ENCODE data around the gene MRPL40.

DNA sequence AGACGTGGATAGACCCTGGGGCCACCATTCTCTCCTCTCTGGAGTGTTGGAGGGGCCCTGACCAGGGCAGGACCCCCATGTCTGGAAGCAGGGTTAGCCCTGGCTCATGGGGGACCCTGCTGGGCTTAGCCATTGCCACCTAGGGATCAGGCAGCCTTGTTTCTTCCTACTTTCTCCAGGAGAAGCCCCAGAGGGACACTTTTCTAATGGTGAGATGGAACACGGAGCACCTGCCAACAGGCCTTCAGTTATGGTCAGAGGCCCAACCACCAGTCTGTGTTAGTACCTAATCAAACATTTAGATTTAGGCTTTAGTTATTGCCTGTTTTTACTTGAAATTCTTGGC, 17.1 kb downstream of the MRPL40 start:
- TF ChIP-seq, protein P1, sequence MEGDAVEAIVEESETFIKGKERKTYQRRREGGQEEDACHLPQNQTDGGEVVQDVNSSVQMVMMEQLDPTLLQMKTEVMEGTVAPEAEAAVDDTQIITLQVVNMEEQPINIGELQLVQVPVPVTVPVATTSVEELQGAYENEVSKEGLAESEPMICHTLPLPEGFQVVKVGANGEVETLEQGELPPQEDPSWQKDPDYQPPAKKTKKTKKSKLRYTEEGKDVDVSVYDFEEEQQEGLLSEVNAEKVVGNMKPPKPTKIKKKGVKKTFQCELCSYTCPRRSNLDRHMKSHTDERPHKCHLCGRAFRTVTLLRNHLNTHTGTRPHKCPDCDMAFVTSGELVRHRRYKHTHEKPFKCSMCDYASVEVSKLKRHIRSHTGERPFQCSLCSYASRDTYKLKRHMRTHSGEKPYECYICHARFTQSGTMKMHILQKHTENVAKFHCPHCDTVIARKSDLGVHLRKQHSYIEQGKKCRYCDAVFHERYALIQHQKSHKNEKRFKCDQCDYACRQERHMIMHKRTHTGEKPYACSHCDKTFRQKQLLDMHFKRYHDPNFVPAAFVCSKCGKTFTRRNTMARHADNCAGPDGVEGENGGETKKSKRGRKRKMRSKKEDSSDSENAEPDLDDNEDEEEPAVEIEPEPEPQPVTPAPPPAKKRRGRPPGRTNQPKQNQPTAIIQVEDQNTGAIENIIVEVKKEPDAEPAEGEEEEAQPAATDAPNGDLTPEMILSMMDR (IDR thresholded peaks at IDR 0.05 in 2 of 3, conservative IDR thresholded peaks at IDR 0.05 in 1 of 3; ENCODE audit: borderline replicate concordance in 1 of 3, insufficient read depth in 1 of 3, low read depth in 2 of 3, low read length in 2 of 3) = no peak
- TF ChIP-seq, protein P2, sequence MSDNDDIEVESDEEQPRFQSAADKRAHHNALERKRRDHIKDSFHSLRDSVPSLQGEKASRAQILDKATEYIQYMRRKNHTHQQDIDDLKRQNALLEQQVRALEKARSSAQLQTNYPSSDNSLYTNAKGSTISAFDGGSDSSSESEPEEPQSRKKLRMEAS (IDR thresholded peaks at IDR 0.05) = no peak
- TF ChIP-seq, protein P3, sequence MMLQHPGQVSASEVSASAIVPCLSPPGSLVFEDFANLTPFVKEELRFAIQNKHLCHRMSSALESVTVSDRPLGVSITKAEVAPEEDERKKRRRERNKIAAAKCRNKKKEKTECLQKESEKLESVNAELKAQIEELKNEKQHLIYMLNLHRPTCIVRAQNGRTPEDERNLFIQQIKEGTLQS (IDR thresholded peaks at IDR 0.05) = no peak
- TF ChIP-seq EZH2 (IDR thresholded peaks at IDR 0.05) = no peak
- TF ChIP-seq SP1 (IDR thresholded peaks at IDR 0.05; ENCODE audit: low read depth) = no peak
- TF ChIP-seq YY1 (IDR thresholded peaks at IDR 0.05; ENCODE audit: extremely low read depth, insufficient replicate concordance, low read depth, low read length) = no peak
- TF ChIP-seq POLR2AphosphoS5 (IDR thresholded peaks at IDR 0.05; ENCODE audit: low read depth, low read length) = no peak
- TF ChIP-seq FOSL1 (IDR thresholded peaks at IDR 0.05; ENCODE audit: low read depth) = no peak
- TF ChIP-seq, protein P4, sequence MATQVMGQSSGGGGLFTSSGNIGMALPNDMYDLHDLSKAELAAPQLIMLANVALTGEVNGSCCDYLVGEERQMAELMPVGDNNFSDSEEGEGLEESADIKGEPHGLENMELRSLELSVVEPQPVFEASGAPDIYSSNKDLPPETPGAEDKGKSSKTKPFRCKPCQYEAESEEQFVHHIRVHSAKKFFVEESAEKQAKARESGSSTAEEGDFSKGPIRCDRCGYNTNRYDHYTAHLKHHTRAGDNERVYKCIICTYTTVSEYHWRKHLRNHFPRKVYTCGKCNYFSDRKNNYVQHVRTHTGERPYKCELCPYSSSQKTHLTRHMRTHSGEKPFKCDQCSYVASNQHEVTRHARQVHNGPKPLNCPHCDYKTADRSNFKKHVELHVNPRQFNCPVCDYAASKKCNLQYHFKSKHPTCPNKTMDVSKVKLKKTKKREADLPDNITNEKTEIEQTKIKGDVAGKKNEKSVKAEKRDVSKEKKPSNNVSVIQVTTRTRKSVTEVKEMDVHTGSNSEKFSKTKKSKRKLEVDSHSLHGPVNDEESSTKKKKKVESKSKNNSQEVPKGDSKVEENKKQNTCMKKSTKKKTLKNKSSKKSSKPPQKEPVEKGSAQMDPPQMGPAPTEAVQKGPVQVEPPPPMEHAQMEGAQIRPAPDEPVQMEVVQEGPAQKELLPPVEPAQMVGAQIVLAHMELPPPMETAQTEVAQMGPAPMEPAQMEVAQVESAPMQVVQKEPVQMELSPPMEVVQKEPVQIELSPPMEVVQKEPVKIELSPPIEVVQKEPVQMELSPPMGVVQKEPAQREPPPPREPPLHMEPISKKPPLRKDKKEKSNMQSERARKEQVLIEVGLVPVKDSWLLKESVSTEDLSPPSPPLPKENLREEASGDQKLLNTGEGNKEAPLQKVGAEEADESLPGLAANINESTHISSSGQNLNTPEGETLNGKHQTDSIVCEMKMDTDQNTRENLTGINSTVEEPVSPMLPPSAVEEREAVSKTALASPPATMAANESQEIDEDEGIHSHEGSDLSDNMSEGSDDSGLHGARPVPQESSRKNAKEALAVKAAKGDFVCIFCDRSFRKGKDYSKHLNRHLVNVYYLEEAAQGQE (IDR thresholded peaks at IDR 0.05; ENCODE audit: low read depth) = no peak
- TF ChIP-seq ELF1 (IDR thresholded peaks at IDR 0.05; ENCODE audit: borderline replicate concordance, low read depth) = no peak
- no peak for TF ChIP-seq POLR2A (IDR thresholded peaks at IDR 0.05; ENCODE audit: borderline replicate concordance, extremely low read depth, insufficient read depth, insufficient read length)
- TF ChIP-seq, protein P5, sequence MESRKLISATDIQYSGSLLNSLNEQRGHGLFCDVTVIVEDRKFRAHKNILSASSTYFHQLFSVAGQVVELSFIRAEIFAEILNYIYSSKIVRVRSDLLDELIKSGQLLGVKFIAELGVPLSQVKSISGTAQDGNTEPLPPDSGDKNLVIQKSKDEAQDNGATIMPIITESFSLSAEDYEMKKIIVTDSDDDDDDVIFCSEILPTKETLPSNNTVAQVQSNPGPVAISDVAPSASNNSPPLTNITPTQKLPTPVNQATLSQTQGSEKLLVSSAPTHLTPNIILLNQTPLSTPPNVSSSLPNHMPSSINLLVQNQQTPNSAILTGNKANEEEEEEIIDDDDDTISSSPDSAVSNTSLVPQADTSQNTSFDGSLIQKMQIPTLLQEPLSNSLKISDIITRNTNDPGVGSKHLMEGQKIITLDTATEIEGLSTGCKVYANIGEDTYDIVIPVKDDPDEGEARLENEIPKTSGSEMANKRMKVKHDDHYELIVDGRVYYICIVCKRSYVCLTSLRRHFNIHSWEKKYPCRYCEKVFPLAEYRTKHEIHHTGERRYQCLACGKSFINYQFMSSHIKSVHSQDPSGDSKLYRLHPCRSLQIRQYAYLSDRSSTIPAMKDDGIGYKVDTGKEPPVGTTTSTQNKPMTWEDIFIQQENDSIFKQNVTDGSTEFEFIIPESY (IDR thresholded peaks at IDR 0.05; ENCODE audit: extremely low read depth, insufficient replicate concordance, low read length) = no peak
- TF ChIP-seq CEBPB (IDR thresholded peaks at IDR 0.05; ENCODE audit: low read depth) = no peak
